ENCODE results near the gene MIER2.

The MIER2 gene

GRCh38 chr19:328025-328505 lies 16.5 kb downstream of the MIER2 start:
- no peak for DNase-seq

- no peak for DNase-seq
Observed at GRCh38 chr19:327291-328024, 17.1 kb downstream of the MIER2 start.

DNA sequence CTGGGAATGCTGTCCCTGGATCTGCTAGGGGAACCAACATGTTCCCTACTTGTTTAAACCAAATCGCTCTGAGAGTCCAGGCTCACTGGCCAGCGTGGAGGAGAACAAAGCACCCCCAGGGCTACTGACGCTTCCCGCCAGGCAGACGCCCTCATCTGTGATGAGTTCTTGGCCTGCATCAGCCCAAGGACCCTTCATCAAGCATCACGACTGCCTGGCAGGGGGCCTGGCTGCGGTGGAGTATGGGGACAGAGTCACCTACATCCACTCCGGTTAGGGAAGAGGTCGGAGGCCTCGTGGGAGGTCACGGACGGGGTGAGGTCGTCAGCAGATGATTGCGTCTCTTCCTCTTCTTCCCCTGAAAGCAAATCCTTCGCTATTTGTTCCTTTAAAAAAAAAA lies 17.7 kb downstream of the MIER2 start:
- DNase-seq = no peak

DNA sequence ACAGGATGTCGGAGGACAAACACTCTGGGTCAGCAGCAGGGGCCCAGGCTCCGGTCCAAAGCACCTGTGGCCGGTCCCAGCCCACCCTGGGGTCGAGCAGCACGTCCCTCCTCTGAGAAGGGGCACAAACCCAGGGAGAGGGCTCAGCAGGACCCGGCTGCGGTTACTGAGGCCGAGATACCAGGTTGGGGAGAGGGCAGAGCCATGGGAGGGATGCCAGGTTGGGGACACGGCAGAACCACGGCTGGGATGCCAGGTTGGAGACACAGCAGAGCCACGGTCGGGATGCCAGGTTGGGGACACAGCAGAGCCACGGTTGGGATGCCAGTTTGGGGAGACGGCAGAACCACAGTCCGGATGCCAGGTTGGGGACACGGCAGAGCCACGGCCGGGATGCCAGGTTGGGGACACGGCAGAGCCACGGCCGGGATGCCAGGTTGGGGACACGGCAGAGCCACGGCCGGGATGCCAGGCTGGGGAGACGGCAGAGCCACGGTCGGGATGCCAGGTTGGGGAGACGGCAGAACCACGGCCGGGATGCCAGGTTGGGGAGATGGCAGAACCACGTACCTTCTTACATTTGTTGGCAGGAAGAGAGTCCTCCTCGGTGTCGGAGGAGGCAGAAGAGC lies 18.5 kb downstream of the MIER2 start:
- no peak for DNase-seq

DNA sequence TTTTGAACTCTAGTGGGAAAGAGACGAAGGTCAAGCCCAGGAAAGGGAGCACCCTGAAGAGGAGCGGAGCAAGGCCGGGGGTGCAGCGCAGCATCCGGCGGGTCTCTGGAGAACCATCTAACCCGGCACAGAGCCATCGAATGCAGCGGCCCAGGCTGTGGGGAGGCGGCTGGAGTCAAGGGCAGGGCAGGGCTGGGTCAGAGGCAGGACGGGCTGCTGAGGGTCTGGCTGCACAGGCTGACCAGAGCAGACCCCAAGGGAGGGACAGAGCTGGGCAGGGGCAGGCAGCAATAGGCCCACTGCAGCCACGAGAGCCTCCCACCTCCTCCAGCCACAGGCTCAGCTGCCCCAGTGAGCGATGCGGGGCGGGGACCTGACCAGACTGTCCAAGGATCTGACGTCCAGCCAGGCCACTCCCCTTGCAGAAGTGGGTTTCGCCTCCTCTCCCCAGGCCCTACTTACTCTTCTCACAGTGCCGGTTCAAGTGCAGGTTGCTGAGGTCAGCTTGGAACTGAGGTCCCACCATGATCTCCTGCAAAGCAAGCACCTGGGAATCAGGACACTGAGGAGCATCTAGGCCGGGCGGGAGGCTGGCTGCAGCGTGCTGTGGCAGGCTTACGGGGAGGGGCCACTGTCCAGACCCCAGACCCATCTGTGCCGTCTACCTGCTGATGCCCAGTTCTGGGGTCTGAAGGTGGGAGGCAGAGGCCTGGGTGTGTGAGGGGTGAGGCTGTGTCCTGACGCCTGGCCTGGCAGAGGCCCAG lies 19.2 kb downstream of the MIER2 start:
- DNase-seq = no peak

GRCh38 chr19:324716-325115 lies 19.9 kb downstream of the MIER2 start:
- DNase-seq = no peak

DNA sequence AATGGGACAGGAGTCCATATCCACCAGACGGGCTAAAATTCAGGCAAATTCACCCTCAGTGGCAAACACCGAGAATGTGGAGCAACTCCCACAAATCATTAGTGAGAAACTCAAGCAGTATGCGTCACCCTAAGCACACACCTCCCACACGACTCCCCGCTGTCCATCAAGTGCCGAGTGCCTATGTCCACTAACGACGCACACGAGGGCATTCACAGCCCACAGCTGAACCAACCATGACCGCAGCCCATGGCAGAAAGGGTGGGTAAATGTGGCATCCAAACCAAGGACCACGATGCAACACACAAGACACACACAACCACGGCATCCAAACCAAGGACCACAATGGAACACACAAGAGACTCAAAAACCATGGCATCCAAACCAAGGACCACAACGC lies 22.0 kb downstream of the MIER2 start:
- DNase-seq = no peak

GRCh38 chr19:318509-318774 lies 26.2 kb downstream of the MIER2 start:
- DNase-seq = no peak

GRCh38 chr19:317710-318508 lies 26.7 kb downstream of the MIER2 start:
- no peak for DNase-seq

DNA sequence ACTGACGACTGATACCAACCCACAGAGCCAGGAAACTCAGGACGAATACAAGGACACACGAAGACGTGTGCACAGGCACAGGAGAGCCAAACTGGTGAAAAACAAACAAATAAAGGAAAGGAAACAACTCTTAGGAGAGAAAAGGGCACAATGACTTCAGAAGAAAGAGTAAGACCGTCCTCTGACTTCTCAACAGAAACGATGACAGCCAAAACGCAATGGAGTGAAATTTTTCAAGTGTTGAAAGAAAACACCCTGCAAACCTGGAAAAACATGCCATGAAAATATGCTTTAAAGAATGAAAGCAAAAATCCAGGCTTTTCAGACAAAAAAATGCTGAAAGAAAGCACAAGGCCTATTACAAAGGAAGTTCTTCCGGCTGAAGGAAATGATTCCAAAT lies 28.8 kb downstream of the MIER2 start:
- DNase-seq = no peak

DNA sequence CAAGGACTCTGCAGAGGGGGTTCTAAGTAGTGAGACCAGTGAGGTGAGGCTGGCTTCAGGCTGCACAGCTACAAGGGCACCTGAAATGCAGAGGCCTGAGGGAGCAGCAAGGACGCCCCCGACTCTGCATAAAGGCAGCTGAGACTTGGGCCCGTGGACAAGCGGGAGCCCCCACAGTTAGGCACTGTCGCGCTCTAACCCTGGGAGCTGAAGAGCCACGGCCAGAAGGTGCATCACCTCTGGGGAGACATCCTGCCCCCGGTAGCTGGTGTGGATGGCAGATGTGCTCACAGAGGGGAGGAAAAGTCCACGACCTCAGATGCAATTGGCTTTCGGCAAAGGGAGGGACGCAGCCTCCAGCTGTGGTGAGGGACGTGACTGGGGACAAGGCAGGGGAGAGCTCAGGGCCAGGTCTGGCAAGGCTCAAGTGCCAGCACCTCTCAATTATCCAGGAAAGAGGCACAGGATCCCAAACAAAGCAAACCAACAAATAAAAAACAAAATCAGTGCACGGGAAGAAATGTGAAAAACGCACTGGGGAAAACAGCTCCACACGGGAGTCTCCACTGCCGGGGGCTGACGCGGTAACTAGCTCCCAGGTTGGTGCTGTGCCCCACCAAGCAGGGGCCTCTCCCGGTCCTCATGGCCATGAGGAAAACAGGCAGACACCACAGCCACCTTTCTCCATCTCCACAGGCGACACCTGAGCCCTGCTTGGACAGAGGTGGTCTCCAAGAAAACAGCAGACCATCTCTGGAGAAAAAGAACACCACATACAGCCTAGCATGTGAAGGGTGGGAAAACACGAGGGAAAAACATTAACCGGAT lies 30.4 kb downstream of the MIER2 start:
- no peak for DNase-seq

DNA sequence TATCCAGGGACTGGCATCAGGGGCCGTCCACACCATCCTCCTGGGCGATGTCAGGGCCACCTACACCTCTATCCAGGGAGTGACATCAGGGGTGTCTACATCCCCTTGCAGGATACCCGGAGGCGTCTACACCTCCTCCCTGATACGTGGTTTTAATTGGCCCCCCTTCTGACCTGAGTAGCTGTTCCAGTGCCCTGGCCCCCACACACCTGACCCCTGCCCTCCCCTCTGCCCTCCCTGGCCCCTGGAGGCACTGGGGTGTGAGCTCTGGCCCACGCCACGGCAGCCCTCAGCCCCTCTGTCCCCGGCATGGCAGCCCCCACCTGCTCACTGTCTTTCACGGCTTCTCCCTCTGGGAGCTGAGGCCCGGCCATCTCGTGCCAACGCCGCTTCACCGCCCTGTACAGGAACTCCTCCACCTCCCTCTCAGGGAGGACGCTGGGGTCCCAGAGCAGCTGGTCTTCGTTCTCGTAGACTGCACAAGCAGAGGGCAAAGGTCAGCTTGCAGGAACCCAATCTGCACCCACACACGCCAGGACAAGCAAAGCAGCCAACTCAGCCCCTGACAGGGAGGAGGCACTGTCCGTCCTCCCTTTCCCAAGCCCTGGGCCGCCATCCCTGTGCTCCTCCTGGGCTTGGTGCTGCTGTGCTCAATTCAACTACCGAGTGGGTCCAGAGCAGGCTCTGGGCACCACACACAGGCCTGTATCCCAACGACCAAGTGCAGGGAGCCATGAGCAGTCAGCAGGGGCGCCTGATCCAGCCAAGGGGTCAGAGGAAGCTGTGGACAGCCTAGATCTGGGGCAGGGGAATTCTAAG lies 31.2 kb downstream of the MIER2 start:
- DNase-seq = no peak

- no peak for DNase-seq
Observed at GRCh38 chr19:311813-312261, 32.8 kb downstream of the MIER2 start.

- DNase-seq = no peak
Observed at GRCh38 chr19:310781-311496, 33.7 kb downstream of the MIER2 start.

DNA sequence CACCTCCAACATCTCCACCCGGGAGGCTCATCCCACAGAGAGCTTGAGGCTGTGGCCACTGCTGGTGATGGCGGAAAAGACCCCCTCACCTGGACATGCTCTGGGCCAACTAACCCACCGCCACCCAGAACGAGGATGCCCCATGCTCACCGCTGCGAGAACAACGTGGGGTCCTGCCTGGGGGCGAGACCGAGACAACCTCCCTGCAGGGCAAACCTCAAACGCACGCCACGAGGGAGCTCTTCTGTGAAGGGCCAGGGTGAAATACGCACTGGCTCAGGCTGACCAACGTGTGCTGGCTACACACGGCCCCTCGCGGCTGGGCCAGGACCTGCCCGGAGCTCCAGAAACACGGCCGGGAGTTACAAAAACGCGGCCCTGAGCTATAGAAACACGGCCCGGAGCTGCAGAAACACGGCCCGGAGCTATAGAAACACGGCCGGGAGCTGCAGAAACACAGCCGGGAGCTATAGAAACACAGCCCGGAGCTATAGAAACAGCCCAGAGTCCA lies 34.4 kb downstream of the MIER2 start:
- no peak for DNase-seq

DNA sequence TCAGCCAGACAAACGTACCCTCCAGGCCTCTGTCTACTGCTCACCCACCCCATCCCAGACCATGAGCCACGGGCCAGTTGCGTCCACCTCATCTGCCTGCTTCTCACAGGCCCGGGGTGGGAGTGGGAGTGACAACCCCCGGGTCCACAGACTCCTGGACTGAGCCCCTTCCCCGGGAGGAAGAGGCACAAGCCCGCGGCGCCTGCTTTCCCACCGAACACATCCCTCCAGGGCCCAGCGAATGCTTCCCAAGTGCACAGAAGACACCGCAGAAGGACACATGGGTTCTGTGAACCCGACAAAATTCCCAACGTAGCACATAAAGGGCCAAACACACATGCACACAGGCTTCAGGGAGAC lies 35.4 kb downstream of the MIER2 start:
- no peak for DNase-seq

DNA sequence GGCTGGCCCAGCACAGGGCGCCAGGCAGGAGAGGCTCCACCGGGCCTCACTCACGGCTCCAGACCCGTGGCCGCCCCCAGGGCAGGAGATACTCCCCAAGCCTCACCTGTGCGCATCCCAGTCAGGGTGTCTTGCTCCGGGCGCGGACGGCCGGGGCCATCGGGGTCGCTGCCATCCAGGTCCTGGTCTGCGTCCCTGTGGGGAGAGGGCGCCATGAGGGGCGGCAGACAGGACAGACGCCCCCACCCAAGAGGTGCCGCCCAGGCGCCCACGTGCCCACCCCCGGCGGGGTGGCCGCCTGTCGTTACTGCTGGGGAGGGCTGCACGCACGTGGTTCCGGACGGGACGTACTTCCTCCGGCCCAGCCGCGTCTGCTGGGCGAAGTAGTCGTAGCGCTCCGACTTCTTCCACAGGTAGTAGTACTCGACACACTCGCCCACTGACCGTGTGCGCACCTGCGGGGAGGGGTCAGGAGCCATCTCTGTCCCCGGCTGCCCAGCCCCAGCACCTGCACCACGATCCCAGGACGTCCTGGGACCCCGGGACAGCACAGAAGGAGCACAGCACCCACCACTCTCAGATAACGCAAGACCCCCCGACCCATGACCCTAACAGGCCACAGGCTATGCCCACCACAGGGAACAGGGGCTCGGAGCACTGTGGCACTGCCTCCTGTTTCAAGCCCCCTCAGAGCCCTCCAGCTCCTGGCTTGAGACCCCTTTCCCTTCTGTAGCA lies 36.0 kb downstream of the MIER2 start:
- DNase-seq = no peak

GRCh38 chr19:307793-308420 lies 36.7 kb downstream of the MIER2 start:
- DNase-seq = no peak

- no peak for DNase-seq
Observed at GRCh38 chr19:307111-307531, 37.5 kb downstream of the MIER2 start.
